DMS153 (cell line): ENCODE measurements around the gene CNTFR.
"Not testable (repeated sequence)": the region's sequence is repeated elsewhere in the genome, so short reads cannot be mapped to it uniquely, and the experiment has no call there.

Experiments used
- DNase-seq: peaks from one replicate; lab custom pipeline; 2025; lab: John Stamatoyannopoulos, UW

Gene CNTFR

GRCh38 chr9:34589636-34590380 is at the start of gene CNTFR:
Gene CNTFR, minus strand, starts transcription at chr9:34589724. Its CDS starts 20,743 bp downstream, at chr9:34568981.
- DNase-seq, result no peak

- DNase-seq, result not testable (repeated sequence)
Measured at GRCh38 chr9:34639322-34639721, 49.8 kb upstream of the CNTFR start.

- no peak for DNase-seq
Measured at GRCh38 chr9:34638138-34638445, 48.6 kb upstream of the CNTFR start.

GRCh38 chr9:34637356-34638137 is 48.0 kb upstream of the CNTFR start, which contains the start of gene SIGMAR1:
Gene SIGMAR1, minus strand, starts transcription at chr9:34637787. Its CDS starts 90 bp downstream, at chr9:34637697.
- DNase-seq, result peak; percentile 78

- no peak for DNase-seq
Measured at GRCh38 chr9:34636791-34637355, 47.3 kb upstream of the CNTFR start.

- no peak for DNase-seq
Measured at GRCh38 chr9:34635556-34635955, 46.0 kb upstream of the CNTFR start.

GRCh38 chr9:34634551-34635248 is 45.2 kb upstream of the CNTFR start:
- DNase-seq, result no peak

GRCh38 chr9:34633851-34634550 is 44.5 kb upstream of the CNTFR start:
- DNase-seq, result peak; percentile 12

- no peak for DNase-seq
Measured at GRCh38 chr9:34633166-34633565, 43.6 kb upstream of the CNTFR start.

GRCh38 chr9:34630402-34631154 is 41.1 kb upstream of the CNTFR start:
- no peak for DNase-seq

- DNase-seq, result no peak
Measured at GRCh38 chr9:34629491-34629808, 39.9 kb upstream of the CNTFR start.

- DNase-seq, result no peak
Measured at GRCh38 chr9:34628656-34629490, 39.3 kb upstream of the CNTFR start, which contains the start of gene ARID3C. Gene ARID3C, minus strand, starts transcription at chr9:34629066. Its CDS starts 1,052 bp downstream, at chr9:34628014.

- DNase-seq, result no peak
Measured at GRCh38 chr9:34627716-34628655, 38.5 kb upstream of the CNTFR start.

GRCh38 chr9:34625186-34625486 is 35.6 kb upstream of the CNTFR start:
- DNase-seq, result no peak

GRCh38 chr9:34624475-34625185 is 35.1 kb upstream of the CNTFR start:
- DNase-seq, result no peak

- no peak for DNase-seq
Measured at GRCh38 chr9:34623374-34624235, 34.1 kb upstream of the CNTFR start.
